Epithelial cell of esophagus (primary cell): ENCODE data around the gene PCDHA8.

ENCODE experiments used
- DNase-seq: peaks from one replicate; pipeline ENCODE4 v3.0.0; 2010; ENCODE audit warnings: low read depth
- H3K4me3 ChIP-seq: 2 replicates; pipeline ENCODE4 v1.5.1; 2011; ENCODE audit warnings: mild to moderate bottlenecking, low read length, control low read depth
- CTCF ChIP-seq: IDR thresholded peaks from 2 replicates; pipeline ENCODE4 v1.5.1; 2011; ENCODE audit warnings: low read depth, mild to moderate bottlenecking, low read length, control low read depth, inconsistent platforms; ENCODE audit not compliant: insufficient read depth; ENCODE audit errors: missing control alignments

The PCDHA8 gene

DNA sequence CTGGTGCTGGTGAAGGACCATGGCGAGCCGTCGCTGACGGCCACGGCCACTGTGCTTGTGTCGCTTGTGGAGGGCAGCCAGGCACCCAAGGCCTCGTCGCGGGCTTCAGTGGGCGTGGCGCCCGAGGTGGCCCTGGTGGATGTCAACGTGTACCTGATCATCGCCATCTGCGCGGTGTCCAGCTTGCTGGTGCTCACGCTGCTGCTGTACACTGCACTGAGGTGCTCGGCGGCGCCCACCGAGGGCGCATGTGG, 16.9 kb downstream of the PCDHA8 start:
- no peak for TF ChIP-seq CTCF
- no peak for DNase-seq
- H3K4me3 ChIP-seq: no peak overlapping the region

DNA sequence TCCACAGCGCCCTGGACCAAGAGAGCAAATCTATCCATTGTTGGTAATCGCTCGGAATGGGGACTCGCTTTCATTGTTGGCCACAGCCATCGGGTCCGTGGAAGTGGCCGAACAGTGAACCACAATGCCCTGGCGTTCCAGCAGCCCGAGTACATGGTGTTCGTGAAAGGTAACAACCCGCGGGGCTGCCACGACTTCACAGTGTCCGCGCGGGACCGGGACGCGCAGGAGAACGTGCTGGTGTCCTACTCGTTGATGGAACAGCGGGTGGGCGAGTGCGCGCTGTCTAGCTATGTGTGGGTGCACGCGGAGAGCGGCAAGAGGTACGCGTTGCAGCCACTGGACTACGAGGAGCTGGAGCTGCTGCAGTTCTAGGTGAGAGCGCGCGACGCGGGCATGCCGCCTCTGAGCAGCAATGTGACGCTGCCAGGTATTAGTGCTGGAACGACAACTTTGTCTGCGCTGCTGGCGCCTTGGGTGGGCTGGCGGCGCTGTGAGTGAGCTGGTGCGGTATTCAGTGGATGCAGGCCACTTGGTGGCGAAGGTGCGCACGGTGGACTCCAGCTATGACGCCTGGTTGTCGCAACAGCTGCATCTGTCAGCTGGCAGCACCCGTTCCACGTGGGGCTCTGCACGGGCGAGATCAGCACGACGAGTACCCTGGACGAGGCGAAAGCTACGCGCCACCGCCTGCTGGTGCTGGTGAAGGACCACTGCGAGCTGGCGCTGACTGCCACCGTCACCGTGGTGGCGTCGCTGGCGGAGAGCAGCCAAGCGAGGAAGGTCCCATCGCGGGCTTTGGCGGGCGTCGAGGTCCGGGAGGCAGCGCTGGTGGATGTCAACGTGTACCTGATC, 21.7 kb downstream of the PCDHA8 start:
- H3K4me3 ChIP-seq: no peak overlapping the region
- no peak for TF ChIP-seq CTCF
- DNase-seq: no peak

GRCh38 chr5:140868721-140869554, 28.0 kb downstream of the PCDHA8 start, which contains the start of gene PCDHA11:
TSS of gene PCDHA11 (plus strand) at chr5:140868957. CDS start at chr5:140869104, 147 bp downstream.
- no peak within 1 kb of the TSS for H3K4me3 ChIP-seq
- DNase-seq: peak; percentile 15
- TF ChIP-seq CTCF: peak; percentile 20

DNA sequence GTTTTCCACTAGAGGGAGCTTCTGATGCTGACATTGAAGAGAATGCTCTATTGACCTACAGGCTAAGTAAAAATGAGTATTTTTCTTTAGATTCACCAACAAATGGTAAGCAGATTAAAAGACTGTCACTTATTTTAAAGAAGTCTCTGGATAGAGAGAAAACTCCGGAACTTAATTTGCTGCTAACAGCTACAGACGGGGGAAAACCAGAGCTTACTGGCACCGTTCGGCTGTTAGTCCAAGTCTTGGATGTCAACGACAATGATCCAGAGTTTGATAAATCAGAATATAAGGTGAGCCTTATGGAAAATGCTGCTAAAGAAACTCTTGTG, 28.5 kb downstream of the PCDHA8 start:
- DNase-seq: no peak
- no peak overlapping the region for H3K4me3 ChIP-seq
- no peak for TF ChIP-seq CTCF

GRCh38 chr5:140870221-140871201, 29.5 kb downstream of the PCDHA8 start:
- no peak for DNase-seq
- TF ChIP-seq CTCF: no peak

More at GRCh38 chr5:140870221-140871201, 29.5 kb downstream of the PCDHA8 start:
- H3K4me3 ChIP-seq: no peak overlapping the region
